NB4 (cell line): Measurements from ENCODE around the gene NEMP2.

Experiments used
- DNase-seq: peaks from one replicate; pipeline ENCODE4 v3.0.0; 2010; ENCODE audit warnings: low read depth
- H3K4me3 ChIP-seq: one replicate; pipeline ENCODE4 v1.5.1; 2011; ENCODE audit warnings: mild to moderate bottlenecking, low read depth, low read length, moderate library complexity
- MYC ChIP-seq: IDR thresholded peaks from 2 replicates; pipeline ENCODE4 v1.6.1; 2011; ENCODE audit warnings: low read depth, low read length
- POLR2A ChIP-seq: IDR thresholded peaks from 2 replicates; pipeline ENCODE4 v1.6.1; 2011; ENCODE audit warnings: mild to moderate bottlenecking; ENCODE audit not compliant: insufficient read length; ENCODE audit errors: extremely low read depth
- TF ChIP-seq, protein P1 (sequence below): IDR thresholded peaks from one replicate; pipeline ENCODE4 v1.5.1; 2012; ENCODE audit warnings: low read depth, low read length
- TF ChIP-seq, protein P2 (sequence below): IDR thresholded peaks from 2 replicates; pipeline ENCODE4 v1.6.1; 2011; ENCODE audit warnings: low read depth, low read length

NEMP2 gene

DNA sequence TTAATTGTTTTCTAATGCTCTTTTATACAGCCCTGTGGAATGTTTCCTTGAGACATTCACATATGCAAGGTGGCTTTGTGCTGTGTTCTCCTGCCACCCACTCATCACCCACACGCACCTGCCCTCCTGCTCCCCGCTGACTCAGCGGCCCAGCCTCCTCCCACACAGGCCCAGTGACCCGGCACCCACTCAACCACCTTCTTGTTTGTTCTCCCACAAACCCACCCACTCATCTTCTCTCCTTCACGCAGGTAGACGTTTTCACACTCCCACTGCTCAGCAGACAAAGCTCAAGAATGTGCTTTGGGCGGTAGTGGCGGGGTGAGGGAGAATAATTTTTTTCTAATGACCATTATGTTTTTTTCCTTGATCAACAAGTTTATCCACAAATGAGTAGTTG lies 28.6 kb upstream of the NEMP2 start:
- no peak overlapping the region for H3K4me3 ChIP-seq
- no peak for TF ChIP-seq POLR2A
- TF ChIP-seq, protein P1, sequence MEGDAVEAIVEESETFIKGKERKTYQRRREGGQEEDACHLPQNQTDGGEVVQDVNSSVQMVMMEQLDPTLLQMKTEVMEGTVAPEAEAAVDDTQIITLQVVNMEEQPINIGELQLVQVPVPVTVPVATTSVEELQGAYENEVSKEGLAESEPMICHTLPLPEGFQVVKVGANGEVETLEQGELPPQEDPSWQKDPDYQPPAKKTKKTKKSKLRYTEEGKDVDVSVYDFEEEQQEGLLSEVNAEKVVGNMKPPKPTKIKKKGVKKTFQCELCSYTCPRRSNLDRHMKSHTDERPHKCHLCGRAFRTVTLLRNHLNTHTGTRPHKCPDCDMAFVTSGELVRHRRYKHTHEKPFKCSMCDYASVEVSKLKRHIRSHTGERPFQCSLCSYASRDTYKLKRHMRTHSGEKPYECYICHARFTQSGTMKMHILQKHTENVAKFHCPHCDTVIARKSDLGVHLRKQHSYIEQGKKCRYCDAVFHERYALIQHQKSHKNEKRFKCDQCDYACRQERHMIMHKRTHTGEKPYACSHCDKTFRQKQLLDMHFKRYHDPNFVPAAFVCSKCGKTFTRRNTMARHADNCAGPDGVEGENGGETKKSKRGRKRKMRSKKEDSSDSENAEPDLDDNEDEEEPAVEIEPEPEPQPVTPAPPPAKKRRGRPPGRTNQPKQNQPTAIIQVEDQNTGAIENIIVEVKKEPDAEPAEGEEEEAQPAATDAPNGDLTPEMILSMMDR: no peak
- no peak for TF ChIP-seq MYC
- TF ChIP-seq, protein P2, sequence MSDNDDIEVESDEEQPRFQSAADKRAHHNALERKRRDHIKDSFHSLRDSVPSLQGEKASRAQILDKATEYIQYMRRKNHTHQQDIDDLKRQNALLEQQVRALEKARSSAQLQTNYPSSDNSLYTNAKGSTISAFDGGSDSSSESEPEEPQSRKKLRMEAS: no peak
- DNase-seq: no peak

DNA sequence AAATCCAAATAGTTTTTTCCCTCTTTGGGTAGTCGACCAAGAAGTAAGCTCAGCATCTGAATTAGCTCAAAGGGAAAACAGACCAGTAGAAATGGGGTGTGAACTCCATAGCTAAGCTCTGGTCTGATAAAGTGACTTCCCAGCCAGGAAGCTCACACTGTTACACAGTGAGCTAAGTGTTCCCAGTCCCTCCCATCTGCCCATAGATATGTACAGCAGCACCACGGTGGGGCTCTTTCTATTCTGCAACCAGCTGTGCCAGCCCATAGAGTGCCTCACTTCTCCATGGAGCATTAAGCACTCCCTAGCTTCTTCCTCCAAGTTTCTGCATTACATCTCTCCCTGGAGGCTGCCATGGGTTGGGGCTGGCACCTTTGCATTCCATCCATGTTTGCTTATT lies 27.6 kb upstream of the NEMP2 start:
- TF ChIP-seq, protein P2: no peak
- TF ChIP-seq POLR2A: no peak
- no peak for TF ChIP-seq MYC
- TF ChIP-seq, protein P1: no peak
- DNase-seq: no peak
- no peak overlapping the region for H3K4me3 ChIP-seq

DNA sequence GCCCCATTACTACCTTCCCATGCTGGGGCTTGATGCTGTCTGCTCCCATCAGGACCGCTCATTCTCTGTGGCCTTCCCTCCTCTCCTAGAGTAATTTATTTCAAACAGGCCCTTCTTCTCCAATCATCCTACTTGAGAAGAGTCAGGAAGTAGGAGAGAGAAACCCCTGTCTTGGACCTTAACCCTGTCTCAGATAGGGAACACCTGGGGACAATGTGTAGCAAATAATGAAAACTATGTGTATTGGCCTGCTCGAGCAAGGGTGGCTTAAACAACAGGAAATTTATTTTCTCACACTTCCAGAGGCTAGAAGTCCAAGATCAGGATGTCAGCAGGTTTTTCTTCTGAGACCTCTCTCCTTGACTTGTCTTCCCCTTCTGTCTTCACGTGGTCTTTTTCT lies 26.6 kb upstream of the NEMP2 start:
- TF ChIP-seq, protein P2: no peak
- TF ChIP-seq, protein P1: no peak
- TF ChIP-seq POLR2A: no peak
- no peak for TF ChIP-seq MYC
- no peak for DNase-seq
- H3K4me3 ChIP-seq: no peak overlapping the region

DNA sequence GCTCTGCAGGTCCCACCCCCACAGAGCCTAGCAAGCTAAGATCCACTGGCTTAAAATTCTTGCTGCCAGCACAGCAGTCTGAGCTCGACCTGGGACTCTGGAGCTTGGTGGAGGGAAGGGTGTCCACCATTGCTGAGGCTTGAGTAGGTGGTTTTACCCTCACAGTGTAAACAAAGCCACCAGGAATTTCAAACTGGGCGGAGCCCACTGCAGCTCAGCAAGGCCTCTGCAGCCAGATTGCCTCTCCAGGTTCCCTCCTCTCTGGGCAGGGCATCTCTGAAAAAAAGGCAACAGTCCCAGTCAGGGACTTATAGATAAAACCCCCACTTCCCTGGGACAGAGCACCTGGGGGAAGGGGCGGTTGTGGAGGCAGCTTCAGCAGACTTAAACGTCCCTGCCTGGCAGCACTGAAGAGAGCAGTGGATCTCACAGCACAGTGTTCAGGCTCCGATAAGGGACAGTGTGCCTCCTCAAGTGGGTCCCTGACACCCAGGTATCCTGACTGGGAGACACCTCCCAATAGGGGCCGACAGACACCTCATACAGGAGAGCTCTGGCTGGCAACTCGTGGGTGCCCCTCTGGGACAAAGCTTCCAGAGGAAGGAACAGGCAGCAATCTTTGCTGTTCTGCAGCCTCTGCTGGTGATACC lies 20.0 kb upstream of the NEMP2 start:
- TF ChIP-seq, protein P2: no peak
- TF ChIP-seq, protein P1: no peak
- TF ChIP-seq POLR2A: no peak
- no peak for TF ChIP-seq MYC
- no peak overlapping the region for H3K4me3 ChIP-seq
- DNase-seq: no peak

DNA sequence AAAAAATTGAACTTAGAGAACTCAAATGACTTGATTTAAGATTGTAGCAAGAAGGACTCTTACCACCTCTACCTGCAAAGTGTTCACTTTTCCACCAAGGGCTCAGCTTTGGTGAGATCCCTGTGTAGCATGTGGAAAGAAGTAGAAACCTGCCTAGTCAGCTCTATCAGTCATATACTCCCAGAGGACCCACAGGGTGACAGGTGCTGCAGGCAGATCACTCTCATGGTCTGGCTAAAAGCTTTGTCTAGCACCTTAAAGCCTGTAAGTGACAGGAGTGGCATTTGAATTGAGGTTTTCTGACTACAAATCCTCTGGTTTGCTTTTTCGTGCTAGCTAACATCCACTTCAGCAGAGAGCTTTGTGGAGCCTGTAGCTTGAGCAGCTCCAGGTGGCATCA lies 18.7 kb upstream of the NEMP2 start:
- no peak overlapping the region for H3K4me3 ChIP-seq
- DNase-seq: no peak
- TF ChIP-seq, protein P1: no peak
- TF ChIP-seq MYC (no peak), POLR2A (no peak)
- TF ChIP-seq, protein P2: no peak

DNA sequence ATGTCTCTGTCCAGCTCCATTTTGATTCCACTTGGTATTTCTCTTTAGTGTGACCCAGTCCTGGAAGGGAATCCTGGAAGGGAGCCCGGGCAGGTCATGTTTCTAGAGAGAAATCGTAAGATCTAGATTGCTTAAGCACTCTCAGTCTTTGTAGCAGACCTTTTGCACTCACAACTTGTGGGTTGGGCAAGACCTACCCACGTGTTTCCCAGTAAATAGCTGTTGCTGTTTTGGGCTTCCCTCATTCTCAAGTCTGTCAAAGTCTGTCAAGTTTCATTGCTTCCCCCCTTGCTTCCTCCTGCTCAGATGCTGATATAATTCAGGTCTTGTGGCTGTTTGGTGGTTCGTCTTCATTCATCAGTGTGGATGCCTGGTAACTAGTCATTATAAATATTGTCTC lies 17.4 kb upstream of the NEMP2 start:
- peak; percentile 72 for DNase-seq
- no peak overlapping the region for H3K4me3 ChIP-seq
- TF ChIP-seq, protein P2: peak; percentile 99
- TF ChIP-seq, protein P1: no peak
- TF ChIP-seq MYC (peak; percentile 86), POLR2A (no peak)
